Measurements from ENCODE around the gene HSF5.
A peak's percentile ranks its signal among the peaks of the same experiment; 100 is the strongest.

The HSF5 gene, protein sequence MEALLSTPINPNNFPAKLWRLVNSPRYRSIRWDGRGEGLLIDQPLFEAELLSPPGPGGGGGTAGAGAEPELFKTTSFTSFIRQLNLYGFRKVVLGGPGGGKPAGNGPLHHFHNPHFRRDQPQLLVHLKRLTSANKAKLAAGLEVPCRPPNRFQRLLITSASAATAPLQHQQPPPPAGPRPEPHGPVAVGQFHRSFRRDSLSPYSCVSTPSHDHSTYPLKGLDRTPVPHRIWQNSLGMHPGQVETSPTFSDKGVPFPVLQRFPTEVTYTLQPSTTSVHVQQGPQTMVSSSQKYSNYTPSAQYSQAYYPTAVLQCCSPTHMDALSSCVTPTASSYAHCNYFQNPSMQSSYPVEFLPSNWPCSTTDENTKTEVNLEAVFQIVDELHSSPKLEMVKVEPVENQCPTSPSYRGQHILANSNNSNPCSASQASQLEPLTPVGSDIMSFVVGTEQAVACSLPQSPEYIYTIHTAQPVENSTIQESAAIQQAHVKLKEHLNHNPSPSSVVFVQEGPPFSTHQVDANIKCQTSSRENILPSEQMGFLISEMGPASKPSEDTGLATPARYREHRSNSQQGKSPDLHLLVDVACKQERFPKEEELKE

GRCh38 chr17:58487589-58488427 lies at the start of gene HSF5:
TSS of gene HSF5 (minus strand) at chr17:58488408. CDS start at chr17:58488274, 134 bp downstream.
- DNase-seq = peak; percentile 68

- DNase-seq = no peak
Observed at GRCh38 chr17:58537266-58537665, 49.1 kb upstream of the HSF5 start.

DNA sequence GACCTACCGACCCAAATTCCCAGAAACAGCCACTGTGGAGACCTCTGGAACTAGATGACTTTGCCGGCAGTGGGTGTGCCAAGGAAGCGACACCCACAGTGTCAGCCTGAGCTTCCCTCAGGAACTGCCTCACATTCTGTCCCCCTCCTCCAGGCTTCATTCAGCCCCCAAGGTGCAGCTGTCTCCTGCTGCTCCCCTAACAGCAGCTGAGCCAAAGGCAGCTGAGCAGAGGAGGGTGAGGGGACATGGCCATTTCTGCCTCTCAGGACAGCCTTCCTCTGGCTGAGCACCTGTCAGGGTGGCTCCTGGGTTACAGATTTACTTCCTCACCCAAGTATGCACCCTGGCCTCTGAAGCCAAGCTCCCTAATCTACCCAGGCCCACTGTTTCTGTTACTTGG lies 48.3 kb upstream of the HSF5 start:
- DNase-seq = no peak

GRCh38 chr17:58535431-58535830 lies 47.2 kb upstream of the HSF5 start:
- DNase-seq = no peak

DNA sequence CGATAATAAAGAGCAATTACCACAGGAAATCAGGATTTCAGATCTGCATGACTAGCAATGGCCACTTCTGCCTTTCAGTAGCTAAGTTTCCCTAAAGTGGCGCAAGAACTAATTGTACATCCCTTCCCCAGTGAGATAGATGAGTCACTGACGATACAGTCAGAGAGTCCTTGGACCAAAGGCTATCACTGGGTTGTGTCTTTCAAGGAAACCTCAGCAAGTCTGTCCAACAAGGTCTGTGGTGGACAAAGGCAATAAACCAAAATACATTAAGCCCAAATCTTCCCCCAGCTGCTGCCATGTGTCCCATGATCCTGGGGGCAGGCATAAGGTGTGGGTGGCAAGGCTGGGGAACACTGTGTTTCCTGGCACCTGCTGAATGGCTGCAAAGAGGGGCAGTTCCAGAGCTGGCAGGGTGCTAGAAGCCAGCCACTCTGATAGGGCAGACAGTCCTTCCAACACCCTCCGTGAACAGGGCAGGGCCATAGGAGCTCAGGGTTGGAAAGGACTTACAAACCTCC lies 46.8 kb upstream of the HSF5 start:
- DNase-seq = no peak

DNA sequence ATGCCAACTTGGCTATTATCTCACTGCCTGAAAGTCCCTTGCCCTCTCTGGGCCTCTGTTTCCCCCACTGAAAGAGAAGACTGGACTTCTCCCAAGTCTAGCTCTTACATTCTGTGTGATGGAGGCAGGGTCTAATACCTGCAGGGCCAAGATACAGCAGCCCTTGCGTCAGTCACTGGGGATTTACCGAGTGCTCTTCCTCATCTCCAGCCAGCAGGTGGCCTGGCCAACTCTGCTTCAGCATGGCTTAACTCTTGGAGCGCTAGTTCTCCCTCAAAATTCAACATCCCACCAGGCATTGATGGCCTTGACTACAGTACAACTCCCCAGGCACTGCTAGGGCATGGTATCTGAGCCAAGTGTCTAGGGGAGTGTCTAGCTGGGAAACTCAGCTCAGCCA lies 46.1 kb upstream of the HSF5 start:
- no peak for DNase-seq

GRCh38 chr17:58533616-58534188 lies 45.5 kb upstream of the HSF5 start:
- no peak for DNase-seq

GRCh38 chr17:58532555-58532951 lies 44.3 kb upstream of the HSF5 start:
- no peak for DNase-seq

DNA sequence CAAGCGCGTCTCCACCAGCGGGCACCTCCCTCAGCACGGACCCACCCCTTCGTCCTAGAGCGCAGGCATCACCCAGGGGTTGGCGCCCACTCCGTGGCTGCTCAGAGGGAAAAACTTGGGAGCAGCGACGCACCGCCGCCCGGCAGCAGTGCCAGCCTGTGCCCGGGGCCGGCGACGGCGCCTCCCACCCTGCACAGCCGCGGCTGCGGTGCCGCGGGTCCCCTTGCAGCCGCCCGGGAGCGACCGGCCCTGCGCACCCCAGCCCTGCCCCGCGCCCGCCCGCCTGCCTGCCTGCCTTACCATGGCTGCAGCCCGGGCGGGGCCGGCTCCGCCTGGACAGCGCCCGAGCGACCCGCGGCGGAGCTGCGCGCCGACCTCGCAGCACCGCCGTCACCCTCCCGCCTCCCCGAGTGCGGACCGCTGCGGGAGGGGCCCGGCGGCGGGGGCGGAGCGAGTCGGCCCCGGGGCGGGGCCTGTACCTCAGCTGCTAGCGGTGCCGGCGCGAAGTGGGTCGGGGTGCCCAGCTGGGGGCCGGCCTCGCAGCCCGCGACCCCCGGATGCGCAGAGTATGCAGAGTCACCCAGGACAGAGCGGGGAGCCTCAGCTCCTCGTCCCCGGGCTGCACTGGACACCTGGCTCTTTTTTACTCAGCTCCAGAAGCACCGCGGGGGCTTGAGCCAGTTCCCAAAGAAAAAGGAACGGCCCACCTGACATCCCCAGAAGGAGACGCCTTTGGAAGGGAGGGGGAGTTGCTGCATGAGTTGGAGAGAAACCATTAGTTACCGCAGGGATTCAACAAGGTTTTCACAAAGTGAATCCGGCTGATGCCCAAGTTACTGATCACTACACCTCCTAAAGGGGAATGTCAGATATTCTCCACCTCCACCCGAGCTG lies 43.7 kb upstream of the HSF5 start:
- peak; percentile 56 for DNase-seq

- DNase-seq = no peak
Observed at GRCh38 chr17:58531122-58531521, 42.9 kb upstream of the HSF5 start.

- no peak for DNase-seq
Observed at GRCh38 chr17:58530655-58531054, 42.4 kb upstream of the HSF5 start.

DNA sequence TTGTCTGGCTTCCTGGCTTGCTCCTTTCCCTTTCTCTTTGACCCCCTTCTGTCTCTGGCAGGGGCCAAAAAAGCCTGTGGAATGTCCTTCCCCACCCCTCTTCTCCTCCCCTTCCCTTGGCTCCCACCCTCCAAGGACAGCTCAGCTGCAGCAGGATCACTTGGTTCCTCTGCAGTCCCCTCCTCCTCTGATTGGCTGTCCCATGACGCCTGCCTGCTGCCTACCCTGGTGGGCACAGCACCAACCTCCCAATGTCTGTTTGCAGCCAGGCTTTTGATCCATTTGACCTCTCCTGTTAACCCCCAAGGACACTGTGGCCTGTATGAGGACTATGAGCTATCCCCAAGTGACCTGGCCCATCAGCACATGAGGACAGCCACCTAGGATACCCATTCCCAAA lies 41.1 kb upstream of the HSF5 start:
- no peak for DNase-seq

GRCh38 chr17:58528443-58528842 lies 40.2 kb upstream of the HSF5 start:
- no peak for DNase-seq

DNA sequence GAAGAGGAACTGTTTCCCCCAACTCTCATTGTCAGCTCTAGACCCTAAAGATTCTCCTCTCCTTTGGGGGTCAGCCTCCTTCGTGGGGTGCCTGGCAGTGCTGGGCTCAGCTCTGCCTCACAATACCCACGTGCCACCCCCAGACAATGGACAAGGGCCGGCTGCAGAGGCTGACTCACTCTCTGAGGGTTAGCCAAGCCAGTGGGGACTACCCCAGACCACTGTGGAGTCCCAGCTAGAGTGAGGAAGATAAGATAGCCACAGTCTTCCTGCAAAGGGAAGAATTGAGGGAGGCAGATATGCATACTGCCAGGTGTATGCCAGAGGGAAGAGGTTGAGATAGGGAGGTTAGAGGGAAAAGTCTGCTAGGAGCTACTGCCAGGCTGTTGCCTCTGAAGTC lies 39.7 kb upstream of the HSF5 start:
- no peak for DNase-seq

DNA sequence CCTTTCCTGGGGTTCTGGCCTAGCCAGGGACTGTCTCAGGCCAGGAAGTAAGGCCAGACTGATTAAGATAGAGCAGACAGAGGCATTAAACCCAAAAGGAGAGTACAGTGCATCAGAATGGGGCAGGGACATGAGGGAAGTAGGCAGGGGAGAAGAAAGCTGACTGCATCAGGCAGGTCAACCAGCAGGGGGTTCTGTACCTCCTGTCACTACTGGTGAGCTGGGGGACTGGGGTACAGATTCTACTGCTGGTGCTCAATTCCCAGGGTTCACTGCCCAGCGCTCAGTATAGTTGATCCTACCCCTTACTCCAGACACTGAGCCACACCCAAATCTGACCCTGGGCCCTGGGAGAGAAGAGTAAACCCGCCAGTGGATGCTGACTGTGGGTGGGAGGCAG lies 39.1 kb upstream of the HSF5 start:
- no peak for DNase-seq

GRCh38 chr17:58525239-58525638 lies 37.0 kb upstream of the HSF5 start:
- no peak for DNase-seq

- DNase-seq = no peak
Observed at GRCh38 chr17:58521680-58522079, 33.5 kb upstream of the HSF5 start.

DNA sequence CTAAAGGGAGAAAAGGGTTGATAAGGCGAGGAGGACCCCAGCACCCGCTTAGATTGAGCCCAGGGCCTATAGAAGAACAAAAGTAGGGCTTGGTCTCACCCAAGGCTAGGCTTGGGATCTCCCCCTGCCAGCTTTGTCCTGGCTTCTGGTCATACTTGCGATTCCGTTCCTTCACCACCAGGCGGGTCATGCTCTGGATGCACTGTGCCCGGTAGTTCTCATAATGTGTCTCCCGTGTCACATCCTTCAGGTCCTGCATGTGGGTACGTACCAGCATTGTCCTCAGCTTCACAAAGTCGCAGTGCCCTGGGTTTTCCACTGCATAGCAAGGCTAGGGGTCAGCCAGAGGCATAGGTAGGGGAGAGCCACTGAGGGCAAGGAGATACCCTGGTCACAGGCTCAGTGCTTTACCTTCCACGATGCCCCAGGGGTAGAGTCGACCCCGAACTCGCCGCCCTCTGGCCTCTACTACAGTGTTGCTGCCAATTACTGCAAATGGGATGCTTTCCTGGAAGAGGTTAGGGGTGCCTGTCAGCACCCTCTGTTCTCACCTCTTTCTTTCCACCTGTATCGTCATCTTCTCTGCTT lies 32.7 kb upstream of the HSF5 start:
- no peak for DNase-seq

DNA sequence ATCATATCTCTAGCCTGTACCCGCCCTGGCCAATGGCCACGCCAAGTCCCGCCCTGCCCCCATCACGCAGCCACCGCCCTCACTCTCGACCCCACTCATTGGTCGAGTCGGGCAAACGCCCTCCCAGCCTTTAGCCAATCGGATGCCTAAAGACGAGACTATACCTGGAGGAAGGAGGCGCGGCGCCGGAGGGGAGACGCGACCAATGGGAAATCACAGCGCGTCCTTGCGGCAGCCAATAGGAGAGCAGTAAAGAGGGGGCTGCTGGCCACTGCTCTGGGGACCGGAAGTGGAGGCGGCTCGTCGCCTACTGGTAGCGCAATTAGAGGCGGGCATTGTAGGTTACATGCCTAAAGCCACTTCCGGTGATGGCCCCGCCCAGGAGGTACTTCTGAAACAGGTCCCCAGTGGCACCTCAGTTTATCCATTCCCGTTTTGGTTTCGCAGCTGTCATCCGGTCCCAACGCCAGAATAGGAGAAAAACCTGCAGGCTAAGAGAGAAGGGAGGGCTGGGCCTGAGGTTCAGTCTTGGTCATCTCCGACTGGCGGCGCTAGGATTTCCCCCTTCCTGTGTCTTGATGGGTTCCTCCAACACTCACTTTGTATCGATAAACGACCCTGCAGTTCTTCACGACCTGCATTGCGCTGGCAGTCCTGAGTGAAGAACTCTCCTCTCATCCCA lies 29.9 kb upstream of the HSF5 start:
- peak; percentile 99 for DNase-seq

- no peak for DNase-seq
Observed at GRCh38 chr17:58517378-58517927, 29.2 kb upstream of the HSF5 start.
